GM23248 (cell line): ENCODE data around the gene SND1. TPM values are rescaled to one million over a fixed set of nuclear protein-coding genes. Genes with fewer than 3 reads are reported as not detected.

Experiments used
- DNase-seq: peaks from one replicate; pipeline ENCODE4 v3.0.0-alpha.2; 2015
- H2AFZ ChIP-seq: fragments of 200-600 bp; sonication (generic); 2 replicates; pipeline ENCODE4 v1.6.1; 2016; ENCODE audit warnings: antibody characterized with exemption
- H3F3A ChIP-seq: fragments of 200-600 bp; sonication (generic); 2 replicates; pipeline ENCODE4 v1.6.1; 2016; ENCODE audit warnings: mild to moderate bottlenecking, antibody characterized with exemption, mixed run types; ENCODE audit not compliant: insufficient read depth
- H3K27ac ChIP-seq: fragments of 200-600 bp; sonication (generic); 2 replicates; pipeline ENCODE4 v1.5.1; 2016; ENCODE audit warnings: mild to moderate bottlenecking
- H3K27me3 ChIP-seq: fragments of 200-600 bp; sonication (generic); replicated peaks from 2 replicates; pipeline ENCODE4 v1.6.1; 2016; ENCODE audit warnings: mild to moderate bottlenecking; ENCODE audit not compliant: insufficient read depth
- H3K36me3 ChIP-seq: fragments of 200-600 bp; sonication (generic); 2 replicates; pipeline ENCODE4 v1.6.1; 2016; ENCODE audit warnings: low read depth, mild to moderate bottlenecking
- H3K4me1 ChIP-seq: fragments of 200-600 bp; sonication (generic); 2 replicates; pipeline ENCODE4 v1.6.1; 2016; ENCODE audit warnings: mild to moderate bottlenecking; ENCODE audit not compliant: insufficient read depth
- H3K4me2 ChIP-seq: fragments of 200-600 bp; sonication (generic); one replicate; pipeline ENCODE4 v1.6.1; 2016; ENCODE audit warnings: mild to moderate bottlenecking; ENCODE audit not compliant: unreplicated experiment
- H3K4me3 ChIP-seq: fragments of 200-600 bp; sonication (generic); 2 replicates; pipeline ENCODE4 v1.5.1; 2016; ENCODE audit warnings: mild to moderate bottlenecking
- H3K79me2 ChIP-seq: fragments of 200-600 bp; sonication (generic); 2 replicates; pipeline ENCODE4 v1.6.1; 2016; ENCODE audit warnings: mild to moderate bottlenecking; ENCODE audit not compliant: insufficient read depth
- H3K9ac ChIP-seq: fragments of 200-600 bp; sonication (generic); 2 replicates; pipeline ENCODE4 v1.6.1; 2016; ENCODE audit warnings: mild to moderate bottlenecking
- H3K9me2 ChIP-seq: fragments of 200-600 bp; sonication (generic); 2 replicates; pipeline ENCODE4 v1.6.1; 2016; ENCODE audit warnings: mixed run types, mild to moderate bottlenecking, moderate library complexity; ENCODE audit not compliant: insufficient read depth
- H3K9me3 ChIP-seq: fragments of 200-600 bp; sonication (generic); one replicate; pipeline ENCODE4 v1.6.1; 2017; ENCODE audit warnings: low read depth
- H4K20me1 ChIP-seq: fragments of 200-600 bp; sonication (generic); 2 replicates; pipeline ENCODE4 v1.6.0; 2016; ENCODE audit not compliant: insufficient read depth
- EZH2 ChIP-seq: fragments of 200-600 bp; sonication (generic); IDR thresholded peaks from 2 replicates; pipeline ENCODE4 v1.6.1; 2018; ENCODE audit warnings: antibody characterized with exemption, mild to moderate bottlenecking; ENCODE audit not compliant: insufficient read depth, poor library complexity, severe bottlenecking
- EZH2phosphoT487 ChIP-seq: fragments of 200-600 bp; sonication (generic); IDR thresholded peaks from 2 replicates; pipeline ENCODE4 v1.6.1; 2018; ENCODE audit warnings: antibody characterized with exemption, moderate library complexity, mild to moderate bottlenecking, low read depth; ENCODE audit not compliant: insufficient read depth
- WGBS, 2 experiments: methylation state at CpG; one replicate each; pipeline ENCODE4 v1.1.6; 2015 to 2017; ENCODE audit warnings: low lambda C conversion rate in 2 of 2, low coverage in 1 of 2; ENCODE audit errors: missing lambda C conversion rate in 2 of 2; 5-methylcytosine and 5-hydroxymethylcytosine counted together
- in situ Hi-C: fragments of 300-500 bp; cut with MboI; formaldehyde crosslinking; loops from 2 replicates; pipeline ENCODE4 v1.15.0; 2020
- polyA plus RNA-seq: library from polyadenylated mRNA; unstranded; fragments of >200 nt; fragmentation: Nextera tagmentation; extraction: Ambion mirVana; gene quantifications from 2 replicates; pipeline ENCODE4 v1.2.1, GENCODE V29; 2016
- total RNA-seq: library from RNA; depleted of rRNA; stranded (reverse); fragments of >200 nt; shearing (Covaris generic); gene quantifications from 2 replicates; pipeline ENCODE4 v1.2.3, GENCODE V29; 2014

The SND1 gene
- total and polyA plus RNA-seq, 2 experiments from 2014 or later = 128 to 184 TPM

- H3K79me2 ChIP-seq = peaks cover 87% of the 10 kb centered on the region
- in situ Hi-C loops = no loop called here
Measured at GRCh38 chr7:127780489-127780888, 128.5 kb downstream of the SND1 start.

GRCh38 chr7:127781081-127781480, 129.1 kb downstream of the SND1 start:
- DNase-seq = no peak
- Histone ChIP-seq H3K4me2 (no peak overlapping the region), H3K9ac (no peak overlapping the region), H3K9me2 (0 out of 2 replicates have a peak, but pooled peaks cover 3% of the 10 kb centered on the region), H3K36me3 (no peaks in the 10 kb centered on the region), H3K79me2 (peaks cover 87% of the 10 kb centered on the region), H2AFZ (no peak overlapping the region), H3K27me3 (no peaks in the 10 kb centered on the region), H4K20me1 (peaks cover 30% of the 10 kb centered on the region; the same call in 1 of the 2 replicates), H3F3A (peaks cover 20% of the 10 kb centered on the region), H3K9me3 (no peaks in the 10 kb centered on the region), H3K4me1 (peaks cover 44% of the 10 kb centered on the region), H3K27ac (no peak overlapping the region), H3K4me3 (no peak overlapping the region)
- TF ChIP-seq EZH2 (no peak), EZH2phosphoT487 (no peak)
- WGBS, 2 experiments = 52 to 54% methylated on average over 4 of the region's 4 CpGs
- in situ Hi-C loops = no loop called here

More at GRCh38 chr7:127780489-127780888, 128.5 kb downstream of the SND1 start:
- Histone ChIP-seq H2AFZ (no peak overlapping the region), H3K9ac (no peak overlapping the region), H3K27me3 (no peaks in the 10 kb centered on the region), H3K9me2 (0 out of 2 replicates have a peak, but pooled peaks cover 3% of the 10 kb centered on the region), H3K4me1 (peaks cover 41% of the 10 kb centered on the region), H3K9me3 (no peaks in the 10 kb centered on the region), H3K4me3 (no peak overlapping the region), H3K27ac (no peak overlapping the region), H4K20me1 (peaks cover 29% of the 10 kb centered on the region; the same call in 1 of the 2 replicates), H3K4me2 (no peak overlapping the region), H3K36me3 (no peaks in the 10 kb centered on the region), H3F3A (peaks cover 20% of the 10 kb centered on the region)
- no peak for DNase-seq
- TF ChIP-seq EZH2phosphoT487 = no peak
- TF ChIP-seq EZH2 = no peak
- 97 to 100% methylated on average over 1 of the region's 1 CpG for WGBS, 2 experiments

- in situ Hi-C loops = no loop called here
Measured at GRCh38 chr7:127782075-127782474, 130.1 kb downstream of the SND1 start.

GRCh38 chr7:127782654-127783559, 130.9 kb downstream of the SND1 start:
- Histone ChIP-seq H3K36me3 (no peaks in the 10 kb centered on the region), H3K9ac (no peak overlapping the region), H4K20me1 (peaks cover 30% of the 10 kb centered on the region; the same call in 1 of the 2 replicates), H3K79me2 (peaks cover 99% of the 10 kb centered on the region), H3F3A (0 out of 2 replicates have a peak, but pooled peaks cover 5% of the 10 kb centered on the region), H3K9me3 (no peaks in the 10 kb centered on the region), H3K27ac (no peak overlapping the region), H3K4me2 (no peak overlapping the region), H2AFZ (no peak overlapping the region), H3K4me3 (no peak overlapping the region), H3K27me3 (no peaks in the 10 kb centered on the region), H3K9me2 (0 out of 2 replicates have a peak, but pooled peaks cover 3% of the 10 kb centered on the region), H3K4me1 (peaks cover 37% of the 10 kb centered on the region)
- no peak for TF ChIP-seq EZH2
- no peak for TF ChIP-seq EZH2phosphoT487
- DNase-seq = peak; percentile 53
- 73 to 84% methylated on average over 3 of the region's 3 CpGs for WGBS, 2 experiments
- in situ Hi-C loops = no loop called here

More at GRCh38 chr7:127782075-127782474, 130.1 kb downstream of the SND1 start:
- H3K79me2 ChIP-seq = peaks cover 97% of the 10 kb centered on the region
- H3K27me3 ChIP-seq = no peaks in the 10 kb centered on the region
- H3K9ac ChIP-seq = no peak overlapping the region
- peaks cover 32% of the 10 kb centered on the region; the same call in 1 of the 2 replicates for H4K20me1 ChIP-seq
- no peak overlapping the region for H3K27ac ChIP-seq
- H3F3A ChIP-seq = peaks cover 13% of the 10 kb centered on the region
- 0 out of 2 replicates have a peak, but pooled peaks cover 3% of the 10 kb centered on the region for H3K9me2 ChIP-seq
- H2AFZ ChIP-seq = no peak overlapping the region
- DNase-seq = no peak
- no peak overlapping the region for H3K4me3 ChIP-seq
- no peak for TF ChIP-seq EZH2phosphoT487
- TF ChIP-seq EZH2 = no peak
- peaks cover 39% of the 10 kb centered on the region for H3K4me1 ChIP-seq
- no peaks in the 10 kb centered on the region for H3K36me3 ChIP-seq
- no peak overlapping the region for H3K4me2 ChIP-seq
- no peaks in the 10 kb centered on the region for H3K9me3 ChIP-seq
